SK-N-MC (cell line): ENCODE results near the gene ARMS2.

Experiments
- FOXP2 ChIP-seq: optimal IDR thresholded peaks from 2 replicates; pipeline ENCODE3; 2011; ENCODE audit warnings: mild to moderate bottlenecking, moderate library complexity; ENCODE audit not compliant: insufficient read depth; ENCODE audit errors: extremely low read length, control extremely low read depth
- POLR2AphosphoS5 ChIP-seq: IDR thresholded peaks from 2 replicates; pipeline ENCODE4 v1.6.1; 2012; ENCODE audit warnings: mild to moderate bottlenecking, low read depth, low read length, borderline replicate concordance

- TF ChIP-seq FOXP2 (no peak), POLR2AphosphoS5 (no peak)
These were observed 49.6 kb downstream of the ARMS2 start for GRCh38 chr10:122503886-122504609.
